ENCODE results near the gene TTC21A. TPM values are rescaled to one million over a fixed set of nuclear protein-coding genes. Genes with fewer than 3 reads are reported as not detected.

TTC21A gene
- polyA plus RNA-seq, 1 donor (not counting 4 experiments of a cell fraction or from before 2014, with no cell fraction given), result 1.3 TPM

- peaks cover 3% of the 10 kb centered on the region for H3K4me1 ChIP-seq (ENCODE audit: control insufficient read depth, extremely low read depth, insufficient read depth, low read length)
- H3K9me1 ChIP-seq (ENCODE audit: control insufficient read depth, extremely low read depth, insufficient read depth, low read length), result no peaks in the 10 kb centered on the region
- H4K20me1 ChIP-seq (ENCODE audit: control insufficient read depth, extremely low read depth, insufficient read depth, low read length), result no peaks in the 10 kb centered on the region
- no peak overlapping the region for H3K27ac ChIP-seq (ENCODE audit: control insufficient read depth, insufficient read depth, low read length)
- FAIRE-seq (no peak), DNase-seq (ENCODE audit: low read depth, low spot score) (no peak)
- TF ChIP-seq CTCF (optimal IDR thresholded peaks at IDR 0.05 in 1 of 3, IDR thresholded peaks at IDR 0.05 in 1 of 3, conservative IDR thresholded peaks at IDR 0.05 in 1 of 3; ENCODE audit: extremely low read depth in 1 of 3, insufficient read depth in 2 of 3, low read length in 3 of 3) (no peak), EZH2 (IDR thresholded peaks at IDR 0.05; ENCODE audit: low read length) (no peak)
- no peaks in the 10 kb centered on the region for H3K79me2 ChIP-seq (ENCODE audit: control insufficient read depth, insufficient read depth, low read length)
- no peak overlapping the region for H2AFZ ChIP-seq (ENCODE audit: control insufficient read depth, low read length)
- no peak overlapping the region for H3K4me3 ChIP-seq (ENCODE audit: control insufficient read depth in 2 of 3, extremely low read depth in 1 of 3, insufficient read depth in 2 of 3, low read depth in 1 of 3, low read length in 3 of 3)
- no peak overlapping the region for H3K9ac ChIP-seq (ENCODE audit: control insufficient read depth, extremely low read depth, insufficient read depth, low read length)
- dilution Hi-C loops (cut with MboI; ENCODE audit: extremely low pct_ligation_motif_present, low sequenced_read_pairs), result no loop called here
- peaks cover 7 to 13% of the 10 kb centered on the region in 2 experiments for H3K36me3 ChIP-seq (ENCODE audit: control insufficient read depth in 2 of 2, extremely low read depth in 1 of 2, insufficient read depth in 2 of 2, low read length in 2 of 2)
- H3K9me3 ChIP-seq (ENCODE audit: control insufficient read depth, low read depth, low read length), result no peaks in the 10 kb centered on the region
- H3K27me3 ChIP-seq (ENCODE audit: control insufficient read depth, extremely low read depth, insufficient read depth, low read length), result no peaks in the 10 kb centered on the region
- H3K4me2 ChIP-seq (ENCODE audit: control insufficient read depth, extremely low read depth, insufficient read depth, low read depth, low read length), result no peak overlapping the region
These were observed 21.3 kb upstream of the TTC21A start for GRCh38 chr3:39086144-39086543.

GRCh38 chr3:39088456-39088855 lies 19.0 kb upstream of the TTC21A start:
- FAIRE-seq, result no peak
- H3K79me2 ChIP-seq (ENCODE audit: control insufficient read depth, insufficient read depth, low read length), result no peaks in the 10 kb centered on the region
- H3K9me3 ChIP-seq (ENCODE audit: control insufficient read depth, low read depth, low read length), result no peaks in the 10 kb centered on the region
- peaks cover 9 to 13% of the 10 kb centered on the region in 2 experiments for H3K36me3 ChIP-seq (ENCODE audit: control insufficient read depth in 2 of 2, extremely low read depth in 1 of 2, insufficient read depth in 2 of 2, low read length in 2 of 2)
- no peak overlapping the region for H2AFZ ChIP-seq (ENCODE audit: control insufficient read depth, low read length)
- H3K27ac ChIP-seq (ENCODE audit: control insufficient read depth, insufficient read depth, low read length), result no peak overlapping the region
- DNase-seq (ENCODE audit: low read depth, low spot score), result no peak
- no peaks in the 10 kb centered on the region for H4K20me1 ChIP-seq (ENCODE audit: control insufficient read depth, extremely low read depth, insufficient read depth, low read length)
- H3K4me1 ChIP-seq (ENCODE audit: control insufficient read depth, extremely low read depth, insufficient read depth, low read length), result peaks cover 3% of the 10 kb centered on the region
- no peak for TF ChIP-seq EZH2 (IDR thresholded peaks at IDR 0.05; ENCODE audit: low read length)
- TF ChIP-seq CTCF (optimal IDR thresholded peaks at IDR 0.05 in 1 of 3, IDR thresholded peaks at IDR 0.05 in 1 of 3, conservative IDR thresholded peaks at IDR 0.05 in 1 of 3; ENCODE audit: extremely low read depth in 1 of 3, insufficient read depth in 2 of 3, low read length in 3 of 3), result no peak
- no peaks in the 10 kb centered on the region for H3K9me1 ChIP-seq (ENCODE audit: control insufficient read depth, extremely low read depth, insufficient read depth, low read length)
- no peak overlapping the region for H3K4me2 ChIP-seq (ENCODE audit: control insufficient read depth, extremely low read depth, insufficient read depth, low read depth, low read length)
- dilution Hi-C loops (cut with MboI; ENCODE audit: extremely low pct_ligation_motif_present, low sequenced_read_pairs), result no loop called here
- no peaks in the 10 kb centered on the region for H3K27me3 ChIP-seq (ENCODE audit: control insufficient read depth, extremely low read depth, insufficient read depth, low read length)
- no peak overlapping the region for H3K4me3 ChIP-seq (ENCODE audit: control insufficient read depth in 2 of 3, extremely low read depth in 1 of 3, insufficient read depth in 2 of 3, low read depth in 1 of 3, low read length in 3 of 3)
- H3K9ac ChIP-seq (ENCODE audit: control insufficient read depth, extremely low read depth, insufficient read depth, low read length), result no peak overlapping the region
